Measurements from ENCODE around the gene RRP36.
"Not testable (repeated sequence)": the region's sequence is repeated elsewhere in the genome, so short reads cannot be mapped to it uniquely, and the experiment has no call there.

The RRP36 gene

GRCh38 chr6:42989923-42990322 is 31.5 kb upstream of the RRP36 start:
- TF ChIP-seq CTCF (IDR thresholded peaks at IDR 0.05; ENCODE audit: insufficient read depth, missing control alignments), result no peak
- no peak for FAIRE-seq
- DNase-seq (ENCODE audit: insufficient read length, low spot score), result no peak

GRCh38 chr6:42993445-42993844 is 28.0 kb upstream of the RRP36 start:
- no peak for TF ChIP-seq CTCF (IDR thresholded peaks at IDR 0.05; ENCODE audit: insufficient read depth, missing control alignments)
- FAIRE-seq, result no peak
- DNase-seq (ENCODE audit: insufficient read length, low spot score), result no peak

DNA sequence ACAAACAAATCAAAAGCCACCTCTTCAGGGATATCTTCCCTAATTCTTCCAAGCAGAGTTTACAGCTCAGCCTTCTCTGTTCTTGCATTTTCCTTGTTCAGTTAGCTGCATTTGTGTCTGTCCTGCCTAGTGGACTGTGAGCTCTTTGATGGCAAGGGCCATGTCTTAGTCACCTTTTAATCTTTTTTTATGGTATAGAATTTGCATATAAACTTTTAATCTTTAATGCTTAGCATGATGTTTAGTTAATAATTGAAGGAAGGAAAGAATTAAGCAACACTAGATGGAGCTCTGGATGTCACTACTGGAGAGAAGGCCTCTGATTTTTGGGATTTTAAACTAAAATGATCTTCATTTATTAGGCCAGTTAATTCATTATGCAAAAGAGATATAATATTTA is 24.9 kb upstream of the RRP36 start:
- DNase-seq (ENCODE audit: insufficient read length, low spot score), result no peak
- TF ChIP-seq CTCF (IDR thresholded peaks at IDR 0.05; ENCODE audit: insufficient read depth, missing control alignments), result no peak
- FAIRE-seq, result no peak

- not testable (repeated sequence) for DNase-seq (ENCODE audit: insufficient read length, low spot score); FAIRE-seq
Measured at GRCh38 chr6:42998205-42998604, 23.2 kb upstream of the RRP36 start.

GRCh38 chr6:43001843-43002242 is 19.6 kb upstream of the RRP36 start:
- no peak for TF ChIP-seq CTCF (IDR thresholded peaks at IDR 0.05; ENCODE audit: insufficient read depth, missing control alignments)
- DNase-seq (ENCODE audit: insufficient read length, low spot score), result no peak
- no peak for FAIRE-seq

- FAIRE-seq (no peak), DNase-seq (ENCODE audit: insufficient read length, low spot score) (no peak)
- no peak for TF ChIP-seq CTCF (IDR thresholded peaks at IDR 0.05; ENCODE audit: insufficient read depth, missing control alignments)
Measured at GRCh38 chr6:43005844-43006243, 15.6 kb upstream of the RRP36 start.

DNA sequence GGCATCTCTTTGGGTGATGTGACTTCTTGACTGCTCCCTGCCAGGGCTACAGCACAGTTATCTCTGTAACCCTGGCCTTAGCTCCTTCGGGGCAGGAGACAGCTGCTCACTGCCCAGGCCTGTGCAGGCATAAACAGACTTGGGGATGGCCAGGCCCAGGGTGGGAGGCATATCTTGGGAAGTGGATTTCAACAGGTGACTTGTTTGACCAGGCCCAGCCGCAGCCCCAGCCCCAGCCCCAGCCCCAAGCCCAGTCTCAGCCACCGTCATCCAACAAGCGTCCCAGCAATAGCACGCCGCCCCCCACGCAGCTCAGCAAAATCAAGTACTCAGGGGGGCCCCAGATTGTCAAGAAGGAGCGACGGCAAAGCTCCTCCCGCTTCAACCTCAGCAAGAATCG is 15.2 kb upstream of the RRP36 start:
- FAIRE-seq (no peak), DNase-seq (ENCODE audit: insufficient read length, low spot score) (no peak)
- no peak for TF ChIP-seq CTCF (IDR thresholded peaks at IDR 0.05; ENCODE audit: insufficient read depth, missing control alignments)

GRCh38 chr6:43007126-43007525 is 14.3 kb upstream of the RRP36 start:
- DNase-seq (ENCODE audit: insufficient read length, low spot score), result no peak
- TF ChIP-seq CTCF (IDR thresholded peaks at IDR 0.05; ENCODE audit: insufficient read depth, missing control alignments), result no peak
- no peak for FAIRE-seq

Measured in D721Med (cell line).